H1 (cell line): ENCODE results near the gene LRPAP1. TPM values are rescaled to one million over a fixed set of nuclear protein-coding genes. Genes with fewer than 3 reads are reported as not detected.

Source experiments
- CTCF ChIA-PET: fragments of 300-600 bp; sonication (Branson Sonifier 250); formaldehyde crosslinking; loops from one replicate; lab custom pipeline; 2021; ENCODE audit not compliant: partially characterized antibody; lab: Charles Lee
- POLR2A ChIA-PET: fragments of 300-600 bp; sonication (Branson Sonifier 250); formaldehyde crosslinking; loops from one replicate; lab custom pipeline; 2021; ENCODE audit warnings: inconsistent platforms; ENCODE audit not compliant: partially characterized antibody; lab: Charles Lee
- DNase-seq, 2 experiments: peaks; one replicate each; pipeline versions ENCODE4 v3.0.0 to v3.0.0-alpha.2; 2010 to 2022; ENCODE audit warnings: low spot score in 2 of 2, low read depth in 1 of 2, mixed read lengths in 1 of 2
- FAIRE-seq: peaks from 2 replicates; lab custom pipeline; 2011; peaks lifted over from hg19 to GRCh38; lab: Jason Lieb, UNC
- H2AFZ ChIP-seq: 2 replicates; pipeline ENCODE4 v1.8.1; 2012; ENCODE audit warnings: low read length, inconsistent platforms
- H2AK5ac ChIP-seq: 2 replicates; pipeline ENCODE4 v1.6.1; 2013; ENCODE audit warnings: low read depth, low read length
- H2BK120ac ChIP-seq: replicated peaks from 2 replicates; pipeline ENCODE3; 2013; ENCODE audit warnings: low read depth, low read length, inconsistent platforms
- H2BK12ac ChIP-seq: 2 replicates; pipeline ENCODE4 v1.6.1; 2013; ENCODE audit warnings: low read depth, low read length
- H2BK15ac ChIP-seq: 2 replicates; pipeline ENCODE4 v1.6.1; 2013; ENCODE audit warnings: low read length
- H2BK20ac ChIP-seq: 2 replicates; pipeline ENCODE4 v1.6.1; 2013; ENCODE audit warnings: low read length
- H2BK5ac ChIP-seq: 2 replicates; pipeline ENCODE4 v1.6.1; 2013; ENCODE audit warnings: low read depth, low read length
- H3K14ac ChIP-seq: 2 replicates; pipeline ENCODE4 v1.6.1; 2013; ENCODE audit warnings: inconsistent platforms; ENCODE audit not compliant: insufficient read length
- H3K18ac ChIP-seq: 2 replicates; pipeline ENCODE4 v1.6.1; 2013; ENCODE audit warnings: low read length; ENCODE audit errors: extremely low read depth
- H3K23ac ChIP-seq: 2 replicates; pipeline ENCODE4 v1.6.1; 2013; ENCODE audit warnings: inconsistent platforms; ENCODE audit not compliant: insufficient read length
- H3K23me2 ChIP-seq: 2 replicates; pipeline ENCODE4 v1.6.1; 2013; ENCODE audit warnings: low read depth, low read length
- H3K27ac ChIP-seq: 2 replicates; pipeline ENCODE4 v1.6.1; 2011; ENCODE audit warnings: low read depth, low read length, inconsistent platforms
- H3K27me3 ChIP-seq, 4 experiments: replicated peaks in 1 of 4; 1 replicate in 1 of 4; 2 replicates in 3 of 4; pipeline versions ENCODE4 v1.6.1 to v1.8.1; 2011 to 2013; ENCODE audit warnings: low read length in 3 of 4, mild to moderate bottlenecking in 3 of 4, inconsistent platforms in 2 of 4, mixed read lengths in 2 of 4, moderate library complexity in 1 of 4; ENCODE audit not compliant: control insufficient read depth in 3 of 4, insufficient read depth in 3 of 4; ENCODE audit errors: extremely low read depth in 1 of 4
- H3K36me3 ChIP-seq, 4 experiments: 2 replicates each; pipeline versions ENCODE4 v1.6.1 to v1.8.1; 2011 to 2013; ENCODE audit warnings: mild to moderate bottlenecking in 4 of 4, low read length in 3 of 4, moderate library complexity in 2 of 4, control low read depth in 1 of 4, inconsistent platforms in 1 of 4; ENCODE audit not compliant: insufficient read depth in 4 of 4, control insufficient read depth in 2 of 4
- H3K4ac ChIP-seq: replicated peaks from 2 replicates; pipeline ENCODE3; 2013; ENCODE audit warnings: low read length, low read depth, mixed read lengths, inconsistent platforms; ENCODE audit not compliant: insufficient read length
- H3K4me1 ChIP-seq, 4 experiments: replicated peaks in 1 of 4; 1 replicate in 1 of 4; 2 replicates in 3 of 4; pipeline versions ENCODE4 v1.6.1 to v1.8.1; 2011 to 2013; ENCODE audit warnings: low read length in 3 of 4, inconsistent platforms in 2 of 4, mixed read lengths in 1 of 4; ENCODE audit not compliant: insufficient read depth in 4 of 4, control insufficient read depth in 3 of 4
- H3K4me2 ChIP-seq, 2 experiments: 2 replicates each; pipeline versions ENCODE4 v1.6.1 to v1.8.1; 2011 to 2013; ENCODE audit warnings: low read depth in 2 of 2, low read length in 2 of 2, control low read depth in 1 of 2, inconsistent platforms in 1 of 2, mild to moderate bottlenecking in 1 of 2; ENCODE audit not compliant: insufficient read depth in 1 of 2
- H3K4me3 ChIP-seq, 4 experiments: fragments of 200-600, 300-600 bp in 1 of 4; sonication (generic), shearing (Covaris generic), sonication (Bioruptor Twin) in 1 of 4; 2 replicates each; pipeline versions ENCODE4 v1.5.1 to v1.8.1; 2011 to 2016; ENCODE audit warnings: low read length in 4 of 4, low read depth in 3 of 4, control low read depth in 2 of 4, inconsistent platforms in 2 of 4, mild to moderate bottlenecking in 2 of 4, mixed read lengths in 1 of 4, moderate library complexity in 1 of 4; ENCODE audit not compliant: insufficient read depth in 2 of 4; ENCODE audit errors: extremely low read depth in 1 of 4
- H3K56ac ChIP-seq: replicated peaks from 2 replicates; pipeline ENCODE3; 2013; ENCODE audit warnings: low read depth, mild to moderate bottlenecking, mixed read lengths, low read length, inconsistent platforms; ENCODE audit not compliant: insufficient read length
- H3K79me1 ChIP-seq: 2 replicates; pipeline ENCODE4 v1.6.1; 2013; ENCODE audit warnings: low read depth, low read length, control low read depth
- H3K79me2 ChIP-seq, 2 experiments: 2 replicates each; pipeline versions ENCODE4 v1.6.1 to v1.8.1; 2012 to 2013; ENCODE audit warnings: low read length in 2 of 2, mild to moderate bottlenecking in 2 of 2, inconsistent platforms in 1 of 2; ENCODE audit not compliant: insufficient read depth in 2 of 2, control insufficient read depth in 1 of 2
- H3K9ac ChIP-seq, 4 experiments: replicated peaks in 1 of 4; 1 replicate in 1 of 4; 2 replicates in 3 of 4; pipeline versions ENCODE4 v1.6.1 to v1.8.1; 2011 to 2013; ENCODE audit warnings: low read depth in 3 of 4, low read length in 3 of 4, control low read depth in 2 of 4, mild to moderate bottlenecking in 2 of 4, moderate library complexity in 2 of 4, inconsistent platforms in 1 of 4; ENCODE audit errors: extremely low read depth in 1 of 4
- H3K9me3 ChIP-seq, 2 experiments: 2 replicates each; pipeline versions ENCODE4 v1.6.1 to v1.8.1; 2012 to 2013; ENCODE audit warnings: mild to moderate bottlenecking in 2 of 2, moderate library complexity in 2 of 2, control low read depth in 1 of 2, inconsistent platforms in 1 of 2, low read depth in 1 of 2, low read length in 1 of 2, mixed read lengths in 1 of 2; ENCODE audit not compliant: insufficient read depth in 2 of 2
- H4K20me1 ChIP-seq, 2 experiments: replicated peaks in 1 of 2; 2 replicates each; pipeline versions ENCODE3 to v1.8.1; 2011 to 2013; ENCODE audit warnings: inconsistent platforms in 2 of 2, low read length in 2 of 2, mild to moderate bottlenecking in 1 of 2; ENCODE audit not compliant: insufficient read depth in 2 of 2, control insufficient read depth in 1 of 2
- H4K5ac ChIP-seq: 2 replicates; pipeline ENCODE4 v1.6.1; 2013; ENCODE audit warnings: low read length, low read depth, mixed read lengths, inconsistent platforms; ENCODE audit not compliant: insufficient read length
- H4K8ac ChIP-seq: 2 replicates; pipeline ENCODE4 v1.8.0; 2013; ENCODE audit warnings: mild to moderate bottlenecking, moderate library complexity, low read length, inconsistent platforms; ENCODE audit not compliant: insufficient read depth; ENCODE audit errors: extremely low read depth
- H4K91ac ChIP-seq: replicated peaks from 2 replicates; pipeline ENCODE3; 2013; ENCODE audit warnings: low read length, mixed read lengths, inconsistent platforms; ENCODE audit not compliant: insufficient read length
- BRCA1 ChIP-seq: IDR thresholded peaks from 2 replicates; pipeline ENCODE4 v1.6.1; 2012; ENCODE audit warnings: low read depth, low read length, improper control_type of control experiment
- EZH2 ChIP-seq: fragments of 200-600 bp; sonication (generic); IDR thresholded peaks from 2 replicates; pipeline ENCODE4 v1.7.1; 2012; ENCODE audit warnings: low read depth, mild to moderate bottlenecking, moderate library complexity, low read length, inconsistent platforms; ENCODE audit not compliant: severe bottlenecking
- GTF2F1 ChIP-seq: IDR thresholded peaks from 2 replicates; pipeline ENCODE4 v1.6.1; 2012; ENCODE audit warnings: low read depth, low read length, improper control_type of control experiment, borderline replicate concordance
- HDAC6 ChIP-seq: IDR thresholded peaks from one replicate; pipeline ENCODE4 v1.7.1; 2012; ENCODE audit warnings: low read depth, mild to moderate bottlenecking, inconsistent platforms, low read length, moderate library complexity
- NRF1 ChIP-seq: IDR thresholded peaks from 2 replicates; pipeline ENCODE4 v1.6.1; 2011; ENCODE audit warnings: mild to moderate bottlenecking, low read depth, low read length, improper control_type of control experiment
- PHF8 ChIP-seq: fragments of 200-600 bp; sonication (generic); conservative IDR thresholded peaks from 2 replicates; pipeline ENCODE4 v1.7.1; 2012; ENCODE audit warnings: low read depth, mild to moderate bottlenecking, inconsistent platforms, low read length, moderate library complexity
- SIN3A ChIP-seq, 2 experiments: IDR thresholded peaks in 1 of 2; conservative IDR thresholded peaks in 1 of 2; 2 replicates each; pipeline ENCODE4 v1.6.1; 2011 to 2012; ENCODE audit warnings: low read length in 2 of 2, improper control_type of control experiment in 1 of 2, low read depth in 1 of 2, mild to moderate bottlenecking in 1 of 2
- SP4 ChIP-seq: IDR thresholded peaks from 2 replicates; pipeline ENCODE4 v1.6.1; 2012; ENCODE audit warnings: low read length, inconsistent platforms
- TEAD4 ChIP-seq: IDR thresholded peaks from 2 replicates; pipeline ENCODE4 v1.6.1; 2012; ENCODE audit warnings: low read depth, low read length, inconsistent platforms, mixed read lengths
- ZNF274 ChIP-seq: IDR thresholded peaks from 2 replicates; pipeline ENCODE4 v1.7.0; 2012; ENCODE audit warnings: low read length, borderline replicate concordance; ENCODE audit errors: extremely low read depth
- WGBS, 2 experiments: shearing (Covaris generic) in 1 of 2; methylation state at CpG; one replicate each; pipeline versions ENCODE4 v1.1.6 to v1.1.7; 2013 to 2015; ENCODE audit warnings: low lambda C conversion rate in 2 of 2, mixed read lengths in 2 of 2, inconsistent platforms in 1 of 2, low coverage in 1 of 2, missing lambda C conversion rate in 1 of 2; ENCODE audit not compliant: insufficient replicate concordance in 2 of 2, insufficient coverage in 1 of 2, insufficient read length in 1 of 2; ENCODE audit errors: extremely low coverage in 1 of 2, missing lambda C conversion rate in 1 of 2; 5-methylcytosine and 5-hydroxymethylcytosine counted together
- polyA plus RNA-seq, 7 experiments: library from polyadenylated mRNA; depleted of rRNA in 3 of 7; stranded (reverse) in 5 of 7; unstranded in 2 of 7; fragments of >200 nt in 5 of 7; fragments of 200-250 nt in 2 of 7; gene quantifications; 1 replicate in 5 of 7; 2 replicates in 1 of 7; 4 replicates in 1 of 7; pipeline versions ENCODE4 v1.2.1 to v1.2.3, GENCODE V29; 2011 to 2013; ENCODE audit warnings: missing spikeins in 2 of 7, mixed read lengths in 2 of 7
- total RNA-seq: library from RNA; stranded (reverse); fragmentation: NEBNext Ultra II Directional; extraction: Animal tissue kit (Norgen Biotek cat#: 25700); gene quantifications from 2 replicates; pipeline ENCODE4 v1.2.1, GENCODE V29; 2021

Gene LRPAP1
- total and polyA plus RNA-seq, 2 of the 8 experiments (the other 6 are each of a cell fraction or from before 2014, with no cell fraction given), result 31.1 to 101 TPM

GRCh38 chr4:3513807-3514206, 18.4 kb downstream of the LRPAP1 start:
- DNase-seq, result no peak
- Histone ChIP-seq H3K36me3 (peaks cover 13 to 64% (median 46%) of the 10 kb centered on the region in 4 experiments; a peak in 7 of 8 replicates), H3K79me2 (no peaks in the 10 kb centered on the region), H3K4me3 (no peak overlapping the region), H2BK5ac (no peak overlapping the region), H3K4ac (no peak overlapping the region), H2BK20ac (no peak overlapping the region), H3K23me2 (no peaks in the 10 kb centered on the region)
- TF ChIP-seq TEAD4, result no peak
- no peak for TF ChIP-seq EZH2
- no peak for TF ChIP-seq NRF1
- TF ChIP-seq ZNF274, result no peak
- TF ChIP-seq PHF8, result no peak
- no peak for TF ChIP-seq SIN3A (conservative IDR thresholded peaks at IDR 0.05 in 1 of 2, IDR thresholded peaks at IDR 0.05 in 1 of 2; ENCODE audit: low read depth in 1 of 2, low read length in 2 of 2)
- no peak for TF ChIP-seq GTF2F1
- TF ChIP-seq HDAC6, result no peak
- TF ChIP-seq SP4, result no peak
- TF ChIP-seq BRCA1, result no peak
- TF ChIP-seq, all 59 proteins: peak for 0
- no peak overlapping the region for H2BK120ac ChIP-seq
- H3K4me2 ChIP-seq, result no peak overlapping the region
- no peak overlapping the region for H2BK12ac ChIP-seq
- H3K56ac ChIP-seq, result no peak overlapping the region
- H4K20me1 ChIP-seq, result peaks cover 8 to 27% of the 10 kb centered on the region in 2 experiments
- H2BK15ac ChIP-seq, result no peak overlapping the region
- 89% methylated on average over 18 of the region's 18 CpGs; no CpG with 5 or more reads in 1 of the 2 experiments for WGBS, 2 experiments
- 0 out of 7 replicates have a peak, but pooled peaks cover 0 to 2% (median under 1%) of the 10 kb centered on the region in 4 experiments for H3K4me1 ChIP-seq
- H3K18ac ChIP-seq, result no peak overlapping the region
- H2AK5ac ChIP-seq, result no peak overlapping the region
- ChIA-PET POLR2A (interaction anchor here (0.9 to 4.2 kb wide), 2 partner anchors 12 to 17 kb away, joined by 3 to 15 read pairs; no protein-coding TSS in a partner anchor), CTCF (interaction anchor here (0.8 to 5.8 kb wide), 19 partner anchors 11 to 367 kb away, joined by 3 to 72 read pairs (median 4); no protein-coding TSS in a partner anchor)
- peaks cover 7% of the 10 kb centered on the region; the same call in 1 of the 2 replicates for H3K79me1 ChIP-seq
- no peak overlapping the region for H4K91ac ChIP-seq
- no peak overlapping the region for H3K9ac ChIP-seq
- no peaks in the 10 kb centered on the region for H3K27me3 ChIP-seq
- no peak overlapping the region for H3K27ac ChIP-seq
- H4K8ac ChIP-seq, result no peak overlapping the region
- H3K9me3 ChIP-seq, result no peaks in the 10 kb centered on the region
- no peak overlapping the region for H3K14ac ChIP-seq
- FAIRE-seq, result no peak
- no peak overlapping the region for H4K5ac ChIP-seq
- no peak overlapping the region for H3K23ac ChIP-seq
- H2AFZ ChIP-seq, result no peak overlapping the region
